Measurements from ENCODE around the gene RPL22. TPM values are rescaled to one million over a fixed set of nuclear protein-coding genes. Genes with fewer than 3 reads are reported as not detected.

Gene RPL22
- total RNA-seq, 5 donors from 2014 or later (not counting 1 experiment from before 2014, with no cell fraction given): 448 to 621 (median 462) TPM

DNA sequence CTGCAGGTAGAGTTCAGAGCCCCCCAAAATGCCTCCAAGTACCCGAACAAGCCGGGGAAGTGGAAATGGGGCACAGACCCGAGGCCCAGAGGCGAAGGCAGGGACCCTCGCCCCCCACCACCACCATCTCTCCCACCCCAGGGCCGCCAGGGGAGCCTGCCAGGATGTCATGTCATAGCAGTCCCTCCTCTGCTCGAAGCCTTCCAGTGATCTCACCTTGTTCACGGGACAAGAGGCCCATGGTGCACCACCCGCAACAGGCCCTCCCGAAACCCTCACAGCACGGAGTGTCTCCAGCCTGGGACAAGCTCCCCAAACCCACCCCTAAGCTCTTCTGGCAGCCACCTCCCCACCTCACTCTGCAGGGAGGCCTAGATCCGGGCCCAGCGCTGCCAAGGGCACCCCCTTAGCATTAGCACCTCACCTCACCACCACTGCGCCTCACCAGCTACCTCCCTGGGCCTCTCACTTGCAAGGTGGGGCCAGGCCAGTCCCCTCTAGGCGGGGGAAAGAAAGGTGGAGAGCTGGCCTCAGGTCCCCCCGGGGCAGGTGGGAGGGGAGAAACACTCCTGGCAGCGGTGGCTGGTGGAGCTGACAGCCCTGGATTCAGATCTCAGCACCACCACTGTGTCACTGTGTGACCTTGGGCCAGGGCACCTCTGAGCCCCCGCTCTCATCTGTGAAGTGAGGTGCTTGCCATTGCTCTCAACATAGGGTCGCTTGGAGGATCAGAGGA is 32.6 kb downstream of the RPL22 start:
- no peak overlapping the region for H3K27ac ChIP-seq (ENCODE audit: low read length)
- H3K9me3 Mint-ChIP-seq: no peaks in the 10 kb centered on the region
- H3K27me3 ChIP-seq (replicated peaks in 1 of 2; ENCODE audit: control insufficient read depth in 2 of 2, extremely low read depth in 1 of 2, insufficient read depth in 2 of 2, low read length in 1 of 2): peaks cover 0 to 57% of the 10 kb centered on the region in 2 experiments
- H3K4me1 Mint-ChIP-seq: no peaks in the 10 kb centered on the region
- H3K27ac Mint-ChIP-seq: no peak overlapping the region
- H3K36me3 Mint-ChIP-seq: no peaks in the 10 kb centered on the region
- H3K27me3 Mint-ChIP-seq: peaks cover 3 to 35% of the 10 kb centered on the region in 2 donors
- no peak for ATAC-seq (replicated peaks in 1 of 4)
- H3K9me3 ChIP-seq: no peaks in the 10 kb centered on the region
- H3K36me3 ChIP-seq (ENCODE audit: control insufficient read depth in 2 of 2, extremely low read depth in 1 of 2, insufficient read depth in 1 of 2, low read length in 1 of 2): no peaks in the 10 kb centered on the region
- CTCF ChIA-PET: interaction anchor here in 1 of 2 donors (0.6 kb wide), 1 partner anchor 556 kb away, joined by 10 read pairs; no protein-coding TSS in a partner anchor
- 74% methylated on average over 17 of the region's 19 CpGs for WGBS (ENCODE audit: insufficient coverage)
- H3K4me3 Mint-ChIP-seq: no peak overlapping the region
- H3K4me1 ChIP-seq (ENCODE audit: control insufficient read depth in 1 of 2, extremely low read depth in 1 of 2, insufficient read depth in 2 of 2, low read length in 2 of 2): no peaks in the 10 kb centered on the region
- POLR2A ChIA-PET: no interaction called here
- H3K4me3 ChIP-seq (ENCODE audit: control insufficient read depth in 1 of 2, extremely low read depth in 1 of 2, low read length in 1 of 2): no peak overlapping the region
- no peak for DNase-seq

DNA sequence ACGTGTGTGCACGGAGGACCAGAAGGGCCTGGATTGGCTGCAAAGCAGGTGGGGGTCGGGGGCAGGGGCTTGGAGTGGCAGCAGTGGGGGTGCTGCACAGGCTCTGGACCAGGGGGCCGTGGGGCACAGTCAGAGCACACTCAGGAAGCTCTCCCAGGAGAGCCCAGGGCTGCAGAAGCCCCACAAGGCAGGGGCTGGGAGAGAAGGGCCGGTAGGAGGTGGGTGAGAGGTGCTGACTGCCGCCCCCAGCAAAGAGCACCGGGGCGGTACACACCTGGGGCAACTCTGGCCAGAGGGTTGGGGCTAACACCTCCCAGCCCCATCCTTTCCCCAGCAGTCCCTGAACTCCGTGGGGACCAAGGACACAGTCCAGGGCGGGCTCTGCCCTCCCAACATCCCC is 33.2 kb downstream of the RPL22 start:
- ChIA-PET CTCF (no interaction called here), POLR2A (no interaction called here)
- no peak for ATAC-seq (replicated peaks in 1 of 4)
- H3K4me3 ChIP-seq (ENCODE audit: control insufficient read depth in 1 of 2, extremely low read depth in 1 of 2, low read length in 1 of 2): no peak overlapping the region
- Mint-ChIP-seq H3K27me3 (peaks cover 3 to 29% of the 10 kb centered on the region in 2 donors), H3K9me3 (no peaks in the 10 kb centered on the region), H3K27ac (no peak overlapping the region), H3K4me1 (no peaks in the 10 kb centered on the region), H3K4me3 (no peak overlapping the region), H3K36me3 (no peaks in the 10 kb centered on the region)
- 40% methylated on average over 1 of the region's 10 CpGs for WGBS (ENCODE audit: insufficient coverage)
- no peak overlapping the region for H3K27ac ChIP-seq (ENCODE audit: low read length)
- no peaks in the 10 kb centered on the region for H3K9me3 ChIP-seq
- DNase-seq: no peak
- no peaks in the 10 kb centered on the region for H3K4me1 ChIP-seq (ENCODE audit: control insufficient read depth in 1 of 2, extremely low read depth in 1 of 2, insufficient read depth in 2 of 2, low read length in 2 of 2)
- no peaks in the 10 kb centered on the region for H3K36me3 ChIP-seq (ENCODE audit: control insufficient read depth in 2 of 2, extremely low read depth in 1 of 2, insufficient read depth in 1 of 2, low read length in 1 of 2)
- H3K27me3 ChIP-seq (replicated peaks in 1 of 2; ENCODE audit: control insufficient read depth in 2 of 2, extremely low read depth in 1 of 2, insufficient read depth in 2 of 2, low read length in 1 of 2): peaks cover 0 to 57% of the 10 kb centered on the region in 2 experiments

DNA sequence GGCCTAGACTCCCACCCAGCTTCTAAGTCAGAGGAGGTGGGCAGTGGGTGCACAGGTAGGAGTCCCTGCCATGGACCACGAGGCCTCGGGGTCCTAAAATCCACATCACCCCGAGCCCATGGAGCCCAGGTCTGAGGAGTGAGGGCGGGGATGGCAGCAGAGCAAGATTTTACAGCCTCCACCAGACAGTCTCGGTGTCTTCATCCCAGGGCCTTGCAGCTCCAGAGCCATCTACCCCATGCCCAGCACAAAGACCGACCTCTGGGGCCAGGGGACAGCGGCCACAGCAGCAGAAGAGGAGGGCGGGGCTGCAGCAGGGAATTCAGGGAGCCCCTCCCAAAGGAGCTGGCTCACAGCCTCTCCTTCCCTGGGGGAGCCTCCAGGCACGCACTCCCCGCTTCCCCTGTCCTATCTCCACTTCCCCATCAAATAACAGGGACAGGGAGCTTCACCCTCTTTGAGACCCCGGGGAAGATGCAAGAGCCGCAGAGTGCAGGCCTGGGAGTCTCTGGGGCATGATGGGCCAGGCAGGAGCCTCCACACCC is 33.9 kb downstream of the RPL22 start:
- DNase-seq: no peak
- Histone ChIP-seq H3K27ac (ENCODE audit: low read length) (no peak overlapping the region), H3K4me1 (ENCODE audit: control insufficient read depth in 1 of 2, extremely low read depth in 1 of 2, insufficient read depth in 2 of 2, low read length in 2 of 2) (no peaks in the 10 kb centered on the region), H3K27me3 (replicated peaks in 1 of 2; ENCODE audit: control insufficient read depth in 2 of 2, extremely low read depth in 1 of 2, insufficient read depth in 2 of 2, low read length in 1 of 2) (peaks cover 0 to 57% of the 10 kb centered on the region in 2 experiments), H3K36me3 (ENCODE audit: control insufficient read depth in 2 of 2, extremely low read depth in 1 of 2, insufficient read depth in 1 of 2, low read length in 1 of 2) (no peaks in the 10 kb centered on the region), H3K9me3 (no peaks in the 10 kb centered on the region), H3K4me3 (ENCODE audit: control insufficient read depth in 1 of 2, extremely low read depth in 1 of 2, low read length in 1 of 2) (no peak overlapping the region)
- Mint-ChIP-seq H3K9me3 (no peaks in the 10 kb centered on the region), H3K27me3 (peaks cover 7 to 34% of the 10 kb centered on the region in 2 donors), H3K4me1 (no peaks in the 10 kb centered on the region), H3K4me3 (no peak overlapping the region), H3K27ac (no peak overlapping the region), H3K36me3 (no peaks in the 10 kb centered on the region)
- 46% methylated on average over 4 of the region's 12 CpGs for WGBS (ENCODE audit: insufficient coverage)
- ChIA-PET POLR2A (no interaction called here), CTCF (no interaction called here)
- ATAC-seq (replicated peaks in 1 of 4): no peak

DNA sequence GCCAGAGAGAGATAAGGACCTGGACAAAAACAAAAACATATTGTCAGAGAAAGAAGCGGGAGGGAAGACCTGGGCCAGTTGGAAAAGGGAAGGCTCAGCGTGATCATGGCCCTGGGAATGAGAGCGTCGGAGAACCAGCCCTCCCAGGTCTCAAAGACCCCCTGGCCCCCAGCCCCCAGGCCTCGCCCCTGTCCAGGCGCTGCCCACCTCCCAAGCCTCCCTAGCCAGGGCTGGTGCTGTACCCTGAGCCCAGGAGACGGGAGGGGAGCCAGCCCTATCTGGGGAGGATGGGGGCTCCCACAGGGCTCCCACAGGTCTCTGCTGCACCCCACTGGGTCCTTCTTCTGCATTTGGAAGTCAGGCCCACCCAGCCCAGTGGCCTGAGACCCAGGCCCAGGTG is 34.4 kb downstream of the RPL22 start:
- ChIA-PET CTCF (no interaction called here), POLR2A (no interaction called here)
- Mint-ChIP-seq H3K9me3 (no peaks in the 10 kb centered on the region), H3K27me3 (peaks cover 7 to 34% of the 10 kb centered on the region in 2 donors), H3K4me3 (no peak overlapping the region), H3K4me1 (no peaks in the 10 kb centered on the region), H3K27ac (no peak overlapping the region), H3K36me3 (no peaks in the 10 kb centered on the region)
- H3K27me3 ChIP-seq (replicated peaks in 1 of 2; ENCODE audit: control insufficient read depth in 2 of 2, extremely low read depth in 1 of 2, insufficient read depth in 2 of 2, low read length in 1 of 2): peaks cover 0 to 56% of the 10 kb centered on the region in 2 experiments
- H3K27ac ChIP-seq (ENCODE audit: low read length): no peak overlapping the region
- 90% methylated on average over 2 of the region's 7 CpGs for WGBS (ENCODE audit: insufficient coverage)
- no peaks in the 10 kb centered on the region for H3K4me1 ChIP-seq (ENCODE audit: control insufficient read depth in 1 of 2, extremely low read depth in 1 of 2, insufficient read depth in 2 of 2, low read length in 2 of 2)
- no peaks in the 10 kb centered on the region for H3K36me3 ChIP-seq (ENCODE audit: control insufficient read depth in 2 of 2, extremely low read depth in 1 of 2, insufficient read depth in 1 of 2, low read length in 1 of 2)
- H3K9me3 ChIP-seq: no peaks in the 10 kb centered on the region
- DNase-seq: no peak
- ATAC-seq (replicated peaks in 1 of 4): no peak
- H3K4me3 ChIP-seq (ENCODE audit: control insufficient read depth in 1 of 2, extremely low read depth in 1 of 2, low read length in 1 of 2): no peak overlapping the region

DNA sequence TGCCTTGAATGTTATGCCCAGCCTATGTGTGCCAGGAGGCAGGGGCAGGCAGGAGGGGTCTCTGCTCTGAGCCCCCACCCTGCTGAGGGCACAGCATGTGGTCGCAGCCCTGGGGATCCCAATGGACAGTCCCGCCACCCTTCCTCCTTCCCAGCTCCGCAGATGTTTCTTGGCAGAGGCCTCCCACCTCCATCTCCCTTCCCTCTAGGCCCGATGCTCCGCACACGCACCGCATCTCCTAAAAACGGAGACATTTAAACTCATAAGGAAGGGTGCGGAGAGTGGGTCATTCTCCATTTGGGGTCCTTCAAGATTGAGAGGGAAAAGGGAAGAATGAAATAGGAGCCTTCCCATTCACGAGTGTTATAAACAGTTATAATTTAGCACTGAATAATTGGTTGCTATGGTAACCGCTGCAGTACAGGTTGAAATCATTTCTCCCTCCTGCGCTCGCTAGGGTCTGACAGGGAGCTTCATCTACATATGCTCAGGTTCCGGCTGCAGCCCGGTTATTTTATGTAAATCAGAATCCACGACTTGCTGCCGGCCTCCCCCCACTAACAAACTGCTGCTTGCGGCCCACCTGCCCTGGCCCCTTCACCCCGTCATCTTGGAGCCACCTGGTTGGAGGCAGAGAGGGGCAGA is 35.3 kb downstream of the RPL22 start:
- no peaks in the 10 kb centered on the region for H3K9me3 ChIP-seq
- DNase-seq (no peak), ATAC-seq (replicated peaks in 1 of 4) (no peak)
- no peaks in the 10 kb centered on the region for H3K36me3 ChIP-seq (ENCODE audit: control insufficient read depth in 2 of 2, extremely low read depth in 1 of 2, insufficient read depth in 1 of 2, low read length in 1 of 2)
- Mint-ChIP-seq H3K27me3 (peaks cover 15 to 33% of the 10 kb centered on the region in 2 donors), H3K4me1 (no peaks in the 10 kb centered on the region), H3K9me3 (no peaks in the 10 kb centered on the region), H3K27ac (no peak overlapping the region), H3K4me3 (no peak overlapping the region), H3K36me3 (no peaks in the 10 kb centered on the region)
- H3K4me3 ChIP-seq (ENCODE audit: control insufficient read depth in 1 of 2, extremely low read depth in 1 of 2, low read length in 1 of 2): no peak overlapping the region
- ChIA-PET POLR2A (no interaction called here), CTCF (interaction anchor here in 1 of 2 donors (0.5 kb wide), 1 partner anchor 1067 kb away, joined by 3 read pairs; no protein-coding TSS in a partner anchor)
- no CpG with 5 or more reads among the region's 19 CpGs for whole genome bisulfite sequencing (ENCODE audit: insufficient coverage)
- no peak overlapping the region for H3K27ac ChIP-seq (ENCODE audit: low read length)
- peaks cover 0 to 54% of the 10 kb centered on the region in 2 experiments for H3K27me3 ChIP-seq (replicated peaks in 1 of 2; ENCODE audit: control insufficient read depth in 2 of 2, extremely low read depth in 1 of 2, insufficient read depth in 2 of 2, low read length in 1 of 2)
- H3K4me1 ChIP-seq (ENCODE audit: control insufficient read depth in 1 of 2, extremely low read depth in 1 of 2, insufficient read depth in 2 of 2, low read length in 2 of 2): no peaks in the 10 kb centered on the region

DNA sequence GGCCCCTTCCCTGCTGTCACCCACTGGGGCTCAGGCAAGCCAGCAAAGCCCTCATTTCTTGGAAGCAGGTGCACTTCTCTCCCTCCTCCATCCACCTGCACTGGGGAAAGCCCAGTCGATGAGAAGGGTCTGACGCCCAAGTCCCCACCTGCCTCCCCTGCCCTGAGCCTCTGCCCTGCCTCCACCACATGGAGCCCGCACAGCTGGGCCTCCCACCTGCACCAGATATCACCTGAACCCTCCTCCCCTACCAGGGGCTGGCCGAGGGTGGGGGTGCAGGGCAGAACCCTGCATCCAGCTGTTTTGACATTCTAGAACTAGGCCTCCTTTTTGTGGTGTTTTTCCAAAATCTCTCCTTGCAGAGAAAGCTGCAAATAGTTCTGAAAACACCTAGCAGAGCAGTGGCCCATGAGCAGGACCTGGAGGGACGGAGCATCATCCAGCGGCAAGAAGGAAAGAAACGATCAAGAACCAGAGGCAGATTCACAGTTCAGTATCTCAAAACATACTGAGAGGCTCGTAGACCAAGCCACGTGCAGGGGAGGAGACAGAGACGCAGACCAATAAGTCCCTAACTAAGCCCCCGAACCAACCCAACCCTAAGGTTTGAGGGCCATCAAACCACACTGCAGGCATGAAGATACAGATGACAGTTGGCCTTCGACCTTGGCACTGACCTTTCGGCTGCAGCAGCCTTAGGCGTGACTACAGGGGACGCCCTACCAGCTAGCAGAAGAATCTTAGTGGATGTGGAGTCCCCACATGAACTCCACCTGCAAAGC is 36.0 kb downstream of the RPL22 start:
- Mint-ChIP-seq H3K36me3 (no peaks in the 10 kb centered on the region), H3K9me3 (no peaks in the 10 kb centered on the region), H3K27ac (no peak overlapping the region), H3K27me3 (peaks cover 18 to 36% of the 10 kb centered on the region in 2 donors), H3K4me1 (no peaks in the 10 kb centered on the region), H3K4me3 (no peak overlapping the region)
- Histone ChIP-seq H3K4me1 (ENCODE audit: control insufficient read depth in 1 of 2, extremely low read depth in 1 of 2, insufficient read depth in 2 of 2, low read length in 2 of 2) (no peaks in the 10 kb centered on the region), H3K36me3 (ENCODE audit: control insufficient read depth in 2 of 2, extremely low read depth in 1 of 2, insufficient read depth in 1 of 2, low read length in 1 of 2) (no peaks in the 10 kb centered on the region), H3K4me3 (ENCODE audit: control insufficient read depth in 1 of 2, extremely low read depth in 1 of 2, low read length in 1 of 2) (no peak overlapping the region), H3K27ac (ENCODE audit: low read length) (no peak overlapping the region), H3K27me3 (replicated peaks in 1 of 2; ENCODE audit: control insufficient read depth in 2 of 2, extremely low read depth in 1 of 2, insufficient read depth in 2 of 2, low read length in 1 of 2) (peaks cover 0 to 53% of the 10 kb centered on the region in 2 experiments), H3K9me3 (no peaks in the 10 kb centered on the region)
- ChIA-PET CTCF (no interaction called here), POLR2A (no interaction called here)
- WGBS (ENCODE audit: insufficient coverage): 83% methylated on average over 11 of the region's 15 CpGs
- no peak for ATAC-seq (replicated peaks in 1 of 4)
- no peak for DNase-seq

Data from T-cell (primary cell).